Measurements from ENCODE around the gene F2R.

The F2R gene

DNA sequence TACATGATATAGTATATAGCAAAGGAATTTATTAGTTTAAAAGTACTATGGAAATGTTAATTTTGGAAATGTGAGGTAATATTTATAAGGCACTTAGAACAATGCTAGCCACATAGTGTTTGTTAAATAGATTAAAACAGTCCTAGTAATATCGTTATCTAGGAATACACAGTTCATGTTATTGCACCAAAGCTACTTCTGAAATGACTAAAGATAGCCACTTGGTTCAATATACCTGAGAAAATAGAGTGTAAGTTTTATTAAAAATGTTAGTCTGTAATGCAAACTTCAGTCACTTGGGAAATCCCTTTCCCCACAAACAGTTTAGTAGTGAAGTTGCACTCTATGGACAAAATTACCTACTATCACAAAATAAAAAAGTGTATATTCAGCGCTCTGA is 15.4 kb upstream of the F2R start:
- H3K9me3 ChIP-seq (ENCODE audit: control insufficient read depth, low read length): no peaks in the 10 kb centered on the region
- H3K4me3 ChIP-seq (ENCODE audit: insufficient read depth, low read depth, low read length): no peak overlapping the region
- no peaks in the 10 kb centered on the region for H3K27me3 ChIP-seq (ENCODE audit: control insufficient read depth, insufficient read depth, low read length, poor library complexity, severe bottlenecking)
- 98 to 100% methylated on average over 1 to 2 of the region's 2 CpGs for WGBS, 2 experiments
- no peaks in the 10 kb centered on the region for H3K4me1 ChIP-seq (ENCODE audit: control insufficient read depth, insufficient read depth, low read length)
- no peaks in the 10 kb centered on the region for H3K36me3 ChIP-seq (ENCODE audit: control insufficient read depth, insufficient read depth, low read length)
- H3K27ac ChIP-seq (ENCODE audit: insufficient read depth, low read depth, low read length, poor library complexity, severe bottlenecking): no peak overlapping the region

DNA sequence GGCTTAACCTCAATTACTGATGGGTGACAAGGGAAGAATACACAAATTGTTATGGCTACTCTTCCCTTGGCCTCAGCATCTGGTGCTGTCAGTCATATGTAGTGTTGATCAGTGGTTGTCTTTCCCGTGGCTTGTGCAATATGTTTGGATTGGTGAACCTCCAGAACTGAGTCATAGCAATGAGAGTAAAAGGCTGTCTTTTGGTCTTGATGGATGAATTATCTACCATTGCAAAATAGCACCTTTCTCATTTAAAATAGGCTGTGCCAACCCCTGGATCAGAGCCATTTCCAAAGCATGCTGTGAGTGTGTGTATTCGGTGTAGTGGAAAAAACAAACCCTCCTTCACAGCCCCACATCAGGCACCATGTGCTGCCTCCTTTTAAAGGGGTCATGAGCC is 14.6 kb upstream of the F2R start:
- 90 to 94% methylated on average over 1 to 2 of the region's 2 CpGs for WGBS, 2 experiments
- Histone ChIP-seq H3K9me3 (ENCODE audit: control insufficient read depth, low read length) (no peaks in the 10 kb centered on the region), H3K27ac (ENCODE audit: insufficient read depth, low read depth, low read length, poor library complexity, severe bottlenecking) (no peak overlapping the region), H3K27me3 (ENCODE audit: control insufficient read depth, insufficient read depth, low read length, poor library complexity, severe bottlenecking) (no peaks in the 10 kb centered on the region), H3K36me3 (ENCODE audit: control insufficient read depth, insufficient read depth, low read length) (no peaks in the 10 kb centered on the region), H3K4me1 (ENCODE audit: control insufficient read depth, insufficient read depth, low read length) (no peaks in the 10 kb centered on the region), H3K4me3 (ENCODE audit: insufficient read depth, low read depth, low read length) (no peak overlapping the region)

DNA sequence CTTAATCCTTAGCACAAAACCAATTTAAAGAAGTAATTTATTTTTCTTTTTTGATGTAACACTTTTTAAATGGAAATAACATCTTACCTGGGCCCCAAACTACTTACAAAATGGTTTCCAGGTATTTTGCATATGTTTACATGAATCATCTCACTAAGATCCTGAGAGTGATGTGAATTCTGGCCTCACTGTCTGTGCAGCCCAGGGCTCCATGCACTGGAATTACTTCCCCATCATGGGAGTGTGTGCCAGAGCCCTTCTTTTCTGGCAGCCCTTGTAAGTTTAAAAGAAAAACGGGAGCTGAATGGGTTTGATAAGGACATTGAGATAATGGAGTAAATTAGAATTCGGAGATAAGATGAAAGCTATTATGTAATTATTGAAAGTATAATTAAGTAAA is 12.2 kb upstream of the F2R start:
- Histone ChIP-seq H3K36me3 (ENCODE audit: control insufficient read depth, insufficient read depth, low read length) (no peaks in the 10 kb centered on the region), H3K27me3 (ENCODE audit: control insufficient read depth, insufficient read depth, low read length, poor library complexity, severe bottlenecking) (no peaks in the 10 kb centered on the region), H3K9me3 (ENCODE audit: control insufficient read depth, low read length) (no peaks in the 10 kb centered on the region), H3K4me1 (ENCODE audit: control insufficient read depth, insufficient read depth, low read length) (no peaks in the 10 kb centered on the region), H3K4me3 (ENCODE audit: insufficient read depth, low read depth, low read length) (no peak overlapping the region), H3K27ac (ENCODE audit: insufficient read depth, low read depth, low read length, poor library complexity, severe bottlenecking) (no peak overlapping the region)
- WGBS, 2 experiments: 77 to 92% methylated on average over 2 of the region's 2 CpGs

DNA sequence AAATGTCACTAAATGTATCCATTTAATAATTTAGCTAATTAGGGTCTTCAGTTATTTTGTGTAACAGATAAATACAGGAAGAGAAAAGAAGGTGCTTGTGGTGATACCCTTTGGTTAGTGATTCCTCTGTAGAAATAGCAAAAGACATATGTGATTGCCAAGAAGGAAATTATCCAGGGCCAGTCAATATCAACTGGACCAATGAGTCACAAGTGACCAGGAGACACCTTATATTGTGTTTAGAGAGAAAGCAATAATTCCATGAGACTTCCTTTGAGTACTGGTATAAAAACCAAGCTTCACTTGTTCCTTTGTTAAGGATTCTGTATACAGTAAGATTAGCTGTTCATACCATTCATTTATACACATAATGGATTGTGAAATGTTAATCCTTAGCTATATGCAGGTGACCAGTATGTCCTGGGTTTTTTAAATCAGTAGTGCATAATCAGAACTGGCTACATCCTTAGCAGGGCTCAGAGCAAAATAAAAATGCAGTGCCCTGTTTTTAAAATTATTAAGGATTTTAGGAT is 11.7 kb upstream of the F2R start:
- H3K9me3 ChIP-seq (ENCODE audit: control insufficient read depth, low read length): no peaks in the 10 kb centered on the region
- no peak overlapping the region for H3K27ac ChIP-seq (ENCODE audit: insufficient read depth, low read depth, low read length, poor library complexity, severe bottlenecking)
- no peaks in the 10 kb centered on the region for H3K4me1 ChIP-seq (ENCODE audit: control insufficient read depth, insufficient read depth, low read length)
- H3K27me3 ChIP-seq (ENCODE audit: control insufficient read depth, insufficient read depth, low read length, poor library complexity, severe bottlenecking): no peaks in the 10 kb centered on the region
- no peak overlapping the region for H3K4me3 ChIP-seq (ENCODE audit: insufficient read depth, low read depth, low read length)
- no peaks in the 10 kb centered on the region for H3K36me3 ChIP-seq (ENCODE audit: control insufficient read depth, insufficient read depth, low read length)

DNA sequence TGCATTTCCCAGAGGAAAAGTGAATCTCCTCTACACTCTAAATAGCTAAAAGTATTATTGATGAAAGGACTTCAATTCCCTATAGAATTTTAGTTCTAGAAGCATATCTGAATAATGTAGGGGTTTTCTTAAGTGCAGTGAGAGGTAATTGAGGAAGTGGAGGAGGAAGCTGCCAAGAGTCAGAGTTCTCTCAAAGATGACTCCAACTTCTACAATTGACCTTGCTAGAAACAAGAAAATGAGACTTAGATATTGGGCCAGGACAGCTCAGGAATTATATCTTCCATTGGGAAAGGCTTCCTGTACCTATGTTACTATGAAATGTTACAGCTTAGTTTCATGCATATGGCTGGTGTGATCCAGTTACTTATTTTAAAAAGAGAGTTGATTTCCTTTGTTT is 10.4 kb upstream of the F2R start:
- Histone ChIP-seq H3K27me3 (ENCODE audit: control insufficient read depth, insufficient read depth, low read length, poor library complexity, severe bottlenecking) (no peaks in the 10 kb centered on the region), H3K4me1 (ENCODE audit: control insufficient read depth, insufficient read depth, low read length) (no peaks in the 10 kb centered on the region), H3K9me3 (ENCODE audit: control insufficient read depth, low read length) (no peaks in the 10 kb centered on the region), H3K27ac (ENCODE audit: insufficient read depth, low read depth, low read length, poor library complexity, severe bottlenecking) (no peak overlapping the region), H3K36me3 (ENCODE audit: control insufficient read depth, insufficient read depth, low read length) (no peaks in the 10 kb centered on the region), H3K4me3 (ENCODE audit: insufficient read depth, low read depth, low read length) (no peak overlapping the region)

DNA sequence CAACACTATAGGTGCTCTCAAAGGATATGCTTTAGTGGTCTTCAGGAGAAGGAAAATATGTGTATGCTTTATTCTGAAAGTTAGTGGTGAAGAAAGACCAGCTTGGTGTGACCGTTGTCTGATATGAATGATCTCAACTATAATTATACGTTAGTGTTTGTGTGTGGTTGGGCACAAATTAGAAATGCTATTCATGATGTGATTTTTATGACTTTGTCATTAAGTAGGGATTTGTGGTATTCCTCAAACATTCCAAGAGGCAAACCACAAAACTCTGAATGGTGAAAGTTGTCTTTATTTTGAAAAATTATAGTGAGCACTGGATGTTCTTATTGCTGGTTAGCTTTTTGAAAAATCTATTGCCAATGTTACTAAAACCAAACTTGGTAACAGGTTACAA is 6.2 kb upstream of the F2R start:
- WGBS, 2 experiments: 96% methylated on average over 2 of the region's 2 CpGs
- no peaks in the 10 kb centered on the region for H3K36me3 ChIP-seq (ENCODE audit: control insufficient read depth, insufficient read depth, low read length)
- H3K9me3 ChIP-seq (ENCODE audit: control insufficient read depth, low read length): no peaks in the 10 kb centered on the region

DNA sequence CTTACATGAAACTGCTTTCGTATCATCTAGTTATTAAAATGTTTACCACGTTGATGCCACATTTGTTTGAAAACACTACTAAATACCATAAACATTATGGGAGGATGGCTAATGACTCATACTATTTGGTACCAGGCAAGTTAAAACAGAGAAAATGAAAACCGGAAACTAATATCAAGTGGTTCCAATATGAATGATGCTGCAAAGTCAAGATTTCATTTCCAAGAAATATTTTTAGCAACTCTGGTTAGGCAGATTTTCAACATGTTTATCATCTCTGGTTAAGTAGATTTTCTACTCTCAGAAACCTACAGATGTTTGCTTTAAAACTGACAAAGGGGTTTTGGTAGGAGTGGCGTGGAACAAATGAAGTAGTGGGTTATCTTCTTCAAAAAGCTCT is 4.9 kb upstream of the F2R start:
- WGBS, 2 experiments: 96 to 98% methylated on average over 3 to 4 of the region's 4 CpGs
- Histone ChIP-seq H3K4me1 (ENCODE audit: control insufficient read depth, insufficient read depth, low read length) (no peaks in the 10 kb centered on the region), H3K27ac (ENCODE audit: insufficient read depth, low read depth, low read length, poor library complexity, severe bottlenecking) (no peak overlapping the region), H3K27me3 (ENCODE audit: control insufficient read depth, insufficient read depth, low read length, poor library complexity, severe bottlenecking) (peaks cover 25% of the 10 kb centered on the region), H3K4me3 (ENCODE audit: insufficient read depth, low read depth, low read length) (no peak overlapping the region), H3K9me3 (ENCODE audit: control insufficient read depth, low read length) (no peaks in the 10 kb centered on the region), H3K36me3 (ENCODE audit: control insufficient read depth, insufficient read depth, low read length) (no peaks in the 10 kb centered on the region)

More for the DNA sequence above, 6.2 kb upstream of the F2R start:
- Histone ChIP-seq H3K27me3 (ENCODE audit: control insufficient read depth, insufficient read depth, low read length, poor library complexity, severe bottlenecking) (peaks cover 14% of the 10 kb centered on the region), H3K27ac (ENCODE audit: insufficient read depth, low read depth, low read length, poor library complexity, severe bottlenecking) (no peak overlapping the region), H3K4me1 (ENCODE audit: control insufficient read depth, insufficient read depth, low read length) (no peaks in the 10 kb centered on the region), H3K4me3 (ENCODE audit: insufficient read depth, low read depth, low read length) (no peak overlapping the region)

DNA sequence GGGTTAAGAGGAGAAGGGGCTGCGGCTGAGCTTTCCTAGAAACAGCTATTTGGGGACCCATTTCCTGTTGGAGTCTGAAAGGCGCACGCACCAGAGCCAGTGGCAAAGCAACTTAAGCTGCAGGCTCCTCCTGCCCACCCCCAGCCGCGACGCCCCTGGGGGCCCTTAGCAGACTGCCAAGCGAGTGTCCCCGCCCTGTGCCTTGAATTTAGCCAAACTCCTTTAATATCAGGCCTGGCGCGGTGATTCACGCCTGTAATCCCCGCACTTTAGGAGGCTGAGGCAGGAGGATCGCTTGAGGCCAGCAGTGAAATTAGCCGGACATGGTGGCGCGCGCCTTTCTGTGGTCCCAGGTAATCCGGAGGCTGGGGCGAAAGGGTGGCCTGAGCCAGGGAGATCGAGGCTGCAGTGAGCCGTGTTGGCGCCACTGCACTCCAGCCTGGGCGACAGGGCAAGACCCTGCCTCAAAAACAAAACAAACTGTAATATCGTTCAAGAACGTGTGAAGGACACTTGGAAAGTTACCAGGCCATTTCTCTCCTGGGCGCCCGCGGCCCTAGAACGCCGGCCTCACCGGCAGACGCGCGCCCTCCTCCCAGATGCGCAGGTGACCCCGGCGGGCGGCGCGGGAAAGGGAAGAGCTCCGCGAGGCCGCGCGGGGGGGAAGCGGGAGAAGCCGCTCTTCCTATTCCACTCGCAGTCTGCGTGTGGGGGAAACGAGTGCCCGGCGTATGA is 1.0 kb upstream of the F2R start:
- no peaks in the 10 kb centered on the region for H3K9me3 ChIP-seq (ENCODE audit: control insufficient read depth, low read length)
- 33% methylated on average over 52 of the region's 52 CpGs for WGBS, 2 experiments
- H3K36me3 ChIP-seq (ENCODE audit: control insufficient read depth, insufficient read depth, low read length): no peaks in the 10 kb centered on the region
- peaks cover 11% of the 10 kb centered on the region for H3K4me1 ChIP-seq (ENCODE audit: control insufficient read depth, insufficient read depth, low read length)
- H3K27ac ChIP-seq (ENCODE audit: insufficient read depth, low read depth, low read length, poor library complexity, severe bottlenecking): no peak overlapping the region
- peaks cover 25% of the 10 kb centered on the region for H3K27me3 ChIP-seq (ENCODE audit: control insufficient read depth, insufficient read depth, low read length, poor library complexity, severe bottlenecking)
- peak overlapping the region; percentile 94 for H3K4me3 ChIP-seq (ENCODE audit: insufficient read depth, low read depth, low read length)

DNA sequence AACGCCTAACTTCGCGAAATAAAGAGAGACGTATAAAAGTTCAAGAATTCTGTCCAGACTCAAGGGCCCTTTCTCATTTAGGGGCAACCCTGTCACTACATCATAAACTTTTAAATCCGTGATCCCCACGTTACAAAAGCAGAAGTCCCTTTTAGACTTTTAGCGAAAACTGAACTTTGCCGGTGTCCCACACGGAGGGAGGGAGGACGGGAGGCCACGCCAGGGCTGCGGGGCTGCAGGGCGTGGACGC is 515 bp upstream of the F2R start:
- peaks cover 25% of the 10 kb centered on the region for H3K27me3 ChIP-seq (ENCODE audit: control insufficient read depth, insufficient read depth, low read length, poor library complexity, severe bottlenecking)
- H3K9me3 ChIP-seq (ENCODE audit: control insufficient read depth, low read length): no peaks in the 10 kb centered on the region
- no peaks in the 10 kb centered on the region for H3K36me3 ChIP-seq (ENCODE audit: control insufficient read depth, insufficient read depth, low read length)
- WGBS, 2 experiments: 2% methylated on average over 14 of the region's 14 CpGs
- no peak overlapping the region for H3K27ac ChIP-seq (ENCODE audit: insufficient read depth, low read depth, low read length, poor library complexity, severe bottlenecking)
- H3K4me3 ChIP-seq (ENCODE audit: insufficient read depth, low read depth, low read length): peak overlapping the region; percentile 94
- H3K4me1 ChIP-seq (ENCODE audit: control insufficient read depth, insufficient read depth, low read length): peaks cover 11% of the 10 kb centered on the region

DNA sequence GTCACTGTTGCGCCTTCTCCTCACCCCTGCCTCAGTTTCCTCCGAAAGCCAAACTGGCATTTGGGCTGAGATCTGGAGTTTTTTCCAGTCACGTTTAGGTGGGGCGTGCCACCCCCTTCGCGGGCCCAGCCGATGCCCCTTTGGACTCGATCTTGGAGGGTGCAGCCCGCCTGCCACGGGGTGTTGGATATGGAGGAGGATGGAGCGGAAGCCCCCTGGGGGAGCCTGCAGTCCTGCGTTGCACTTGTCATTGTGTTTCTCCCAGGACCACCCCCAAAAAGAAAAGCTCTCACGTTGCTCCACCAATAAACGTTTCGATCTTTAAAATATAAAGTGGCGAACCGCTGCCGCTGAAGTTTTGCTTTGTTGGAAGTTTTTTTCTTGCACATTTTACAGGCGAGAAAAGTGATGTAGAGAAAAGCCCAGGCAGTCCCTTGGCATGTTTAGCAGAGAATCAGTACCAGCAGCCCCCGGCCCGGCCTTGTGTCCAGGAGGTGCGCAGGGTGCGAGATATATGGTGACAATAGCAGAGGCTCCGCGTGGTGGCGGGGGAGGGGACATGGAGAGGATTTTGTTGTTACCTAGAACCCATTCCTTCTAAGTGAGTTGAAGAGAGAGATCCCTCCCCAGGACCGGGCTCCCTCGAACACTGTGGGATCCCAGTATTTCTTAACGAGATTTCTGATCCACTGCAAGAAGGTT is 681 bp downstream of the F2R start:
- Histone ChIP-seq H3K4me3 (ENCODE audit: insufficient read depth, low read depth, low read length) (peak overlapping the region; percentile 94), H3K36me3 (ENCODE audit: control insufficient read depth, insufficient read depth, low read length) (no peaks in the 10 kb centered on the region), H3K9me3 (ENCODE audit: control insufficient read depth, low read length) (no peaks in the 10 kb centered on the region), H3K27ac (ENCODE audit: insufficient read depth, low read depth, low read length, poor library complexity, severe bottlenecking) (no peak overlapping the region), H3K27me3 (ENCODE audit: control insufficient read depth, insufficient read depth, low read length, poor library complexity, severe bottlenecking) (peaks cover 25% of the 10 kb centered on the region), H3K4me1 (ENCODE audit: control insufficient read depth, insufficient read depth, low read length) (peaks cover 11% of the 10 kb centered on the region)
- WGBS, 2 experiments: 1 to 2% methylated on average over 29 of the region's 29 CpGs

Measured in ectodermal cell (in vitro differentiated cells).